ENCODE results near the gene PTGFRN. TPM values are rescaled to one million over a fixed set of nuclear protein-coding genes. Genes with fewer than 3 reads are reported as not detected.

PTGFRN gene
- total and polyA plus RNA-seq, 4 donors: 5.4 to 12.6 (median 7.2) TPM

GRCh38 chr1:116887212-116887611 lies 22.5 kb upstream of the PTGFRN start:
- WGBS: 94% methylated on average over 3 of the region's 3 CpGs

GRCh38 chr1:116889380-116889779 lies 20.3 kb upstream of the PTGFRN start:
- Histone ChIP-seq H3K4me3 (ENCODE audit: low read depth in 1 of 3, low read length in 3 of 3) (no peak overlapping the region), H3K9me3 (ENCODE audit: control insufficient read depth in 4 of 4, low read length in 3 of 4) (no peaks in the 10 kb centered on the region), H3K9ac (ENCODE audit: low read depth in 1 of 2, low read length in 2 of 2) (no peak overlapping the region), H3K27me3 (ENCODE audit: control insufficient read depth in 4 of 4, insufficient read depth in 4 of 4, low read length in 3 of 4) (no peaks in the 10 kb centered on the region), H3K36me3 (ENCODE audit: control insufficient read depth in 4 of 4, insufficient read depth in 3 of 4, low read depth in 1 of 4, low read length in 3 of 4) (no peaks in the 10 kb centered on the region), H3K27ac (ENCODE audit: low read depth in 1 of 2, low read length in 2 of 2) (no peak overlapping the region), H3K4me1 (ENCODE audit: control insufficient read depth in 4 of 4, insufficient read depth in 4 of 4, low read length in 3 of 4) (no peaks in the 10 kb centered on the region)
- DNase-seq (ENCODE audit: low spot score): no peak
- TF ChIP-seq FOXA1 (IDR thresholded peaks at IDR 0.05): no peak
- WGBS: 71% methylated on average over 4 of the region's 4 CpGs

More at GRCh38 chr1:116887212-116887611, 22.5 kb upstream of the PTGFRN start:
- TF ChIP-seq FOXA2 (IDR thresholded peaks at IDR 0.05): no peak
- TF ChIP-seq SP1 (IDR thresholded peaks at IDR 0.05): no peak
- TF ChIP-seq EGR1 (IDR thresholded peaks at IDR 0.05; ENCODE audit: low read depth in 2 of 2): no peak
- TF ChIP-seq RAD21 (IDR thresholded peaks at IDR 0.05): no peak
- TF ChIP-seq HNF4A (conservative IDR thresholded peaks at IDR 0.05): no peak
- TF ChIP-seq JUND (IDR thresholded peaks at IDR 0.05): no peak
- no peak for TF ChIP-seq REST (IDR thresholded peaks at IDR 0.05)
- DNase-seq (ENCODE audit: low spot score): no peak
- H3K27ac ChIP-seq (ENCODE audit: low read depth in 1 of 2, low read length in 2 of 2): no peak overlapping the region
- H3K9me3 ChIP-seq (ENCODE audit: control insufficient read depth in 4 of 4, low read length in 3 of 4): no peaks in the 10 kb centered on the region
- no peaks in the 10 kb centered on the region for H3K4me1 ChIP-seq (ENCODE audit: control insufficient read depth in 4 of 4, insufficient read depth in 4 of 4, low read length in 3 of 4)
- H3K36me3 ChIP-seq (ENCODE audit: control insufficient read depth in 4 of 4, insufficient read depth in 3 of 4, low read depth in 1 of 4, low read length in 3 of 4): no peaks in the 10 kb centered on the region
- no peak overlapping the region for H3K4me3 ChIP-seq (ENCODE audit: low read depth in 1 of 3, low read length in 3 of 3)
- no peaks in the 10 kb centered on the region for H3K27me3 ChIP-seq (ENCODE audit: control insufficient read depth in 4 of 4, insufficient read depth in 4 of 4, low read length in 3 of 4)
- H3K9ac ChIP-seq (ENCODE audit: low read depth in 1 of 2, low read length in 2 of 2): no peak overlapping the region

- H3K27ac ChIP-seq (ENCODE audit: low read depth in 1 of 2, low read length in 2 of 2): no peak overlapping the region
- no peaks in the 10 kb centered on the region for H3K36me3 ChIP-seq (ENCODE audit: control insufficient read depth in 4 of 4, insufficient read depth in 3 of 4, low read depth in 1 of 4, low read length in 3 of 4)
- H3K4me3 ChIP-seq (ENCODE audit: low read depth in 1 of 3, low read length in 3 of 3): no peak overlapping the region
- no peak for DNase-seq (ENCODE audit: low spot score)
- H3K27me3 ChIP-seq (ENCODE audit: control insufficient read depth in 4 of 4, insufficient read depth in 4 of 4, low read length in 3 of 4): no peaks in the 10 kb centered on the region
- no peak overlapping the region for H3K9ac ChIP-seq (ENCODE audit: low read depth in 1 of 2, low read length in 2 of 2)
- TF ChIP-seq RAD21 (IDR thresholded peaks at IDR 0.05) (no peak), EGR1 (IDR thresholded peaks at IDR 0.05; ENCODE audit: low read depth in 2 of 2) (no peak), SP1 (IDR thresholded peaks at IDR 0.05) (no peak), YY1 (IDR thresholded peaks at IDR 0.05) (no peak), JUND (IDR thresholded peaks at IDR 0.05) (no peak), HNF4G (IDR thresholded peaks at IDR 0.05) (no peak), NR2F2 (IDR thresholded peaks at IDR 0.05) (no peak), TAF1 (conservative IDR thresholded peaks at IDR 0.05) (no peak), HNF4A (conservative IDR thresholded peaks at IDR 0.05) (no peak), GABPA (IDR thresholded peaks at IDR 0.05 in 1 of 2, conservative IDR thresholded peaks at IDR 0.05 in 1 of 2) (no peak), FOXA1 (IDR thresholded peaks at IDR 0.05) (no peak), FOXA2 (IDR thresholded peaks at IDR 0.05) (no peak), REST (IDR thresholded peaks at IDR 0.05) (no peak), MAX (IDR thresholded peaks at IDR 0.05) (no peak), RXRA (IDR thresholded peaks at IDR 0.05) (no peak), ATF3 (IDR thresholded peaks at IDR 0.05) (no peak), CTCF (IDR thresholded peaks at IDR 0.05; ENCODE audit: low read depth, low read length, missing input control) (no peak)
- H3K4me1 ChIP-seq (ENCODE audit: control insufficient read depth in 4 of 4, insufficient read depth in 4 of 4, low read length in 3 of 4): no peaks in the 10 kb centered on the region
- 75% methylated on average over 5 of the region's 5 CpGs for WGBS
- H3K9me3 ChIP-seq (ENCODE audit: control insufficient read depth in 4 of 4, low read length in 3 of 4): no peaks in the 10 kb centered on the region
These were observed 18.2 kb upstream of the PTGFRN start for GRCh38 chr1:116891396-116892079.
